PC-9 (cell line): ENCODE results near the gene AKR1E2. TPM values are rescaled to one million over a fixed set of nuclear protein-coding genes. Genes with fewer than 3 reads are reported as not detected.

Source experiments
- BruUV-seq: library from RNA; stranded (reverse); fragments of 400-500 nt; replicated peaks from 2 replicates; lab custom pipeline; 2021; lab: Mats Ljungman, UMichigan
- CTCF ChIA-PET: fragments of 300-600 bp; sonication (Branson Sonifier 250); formaldehyde crosslinking; loops from one replicate; lab custom pipeline; 2022; ENCODE audit warnings: antibody characterized with exemption; lab: Charles Lee
- POLR2A ChIA-PET: fragments of 300-600 bp; sonication (Branson Sonifier 250); formaldehyde crosslinking; loops from one replicate; lab custom pipeline; 2022; ENCODE audit warnings: antibody characterized with exemption; ENCODE audit not compliant: unreplicated experiment; lab: Charles Lee
- DNase-seq, 2 experiments: peaks; one replicate each; pipeline versions ENCODE4 v3.0.0 to v3.0.0-alpha.2; 2015 to 2022; ENCODE audit warnings: mixed read lengths in 1 of 2
- H2AFZ ChIP-seq: fragments of 200-600 bp; sonication (generic); 2 replicates; pipeline ENCODE4 v1.8.1; 2017; ENCODE audit warnings: antibody characterized with exemption
- H3F3A ChIP-seq: fragments of 200-600 bp; sonication (generic); 2 replicates; pipeline ENCODE4 v1.8.1; 2017; ENCODE audit warnings: antibody characterized with exemption, mild to moderate bottlenecking, low read depth; ENCODE audit not compliant: insufficient read depth
- H3K27ac ChIP-seq: fragments of 200-600 bp; sonication (generic); 2 replicates; pipeline ENCODE4 v1.6.1; 2016; ENCODE audit warnings: mixed run types
- H3K27me3 ChIP-seq: fragments of 200-600 bp; sonication (generic); 2 replicates; pipeline ENCODE4 v1.6.1; 2016; ENCODE audit warnings: low read depth, mixed run types; ENCODE audit not compliant: insufficient read depth
- H3K36me3 ChIP-seq: fragments of 200-600 bp; sonication (generic); 2 replicates; pipeline ENCODE4 v1.6.1; 2016; ENCODE audit warnings: low read depth, mixed run types
- H3K4me1 ChIP-seq: fragments of 200-600 bp; sonication (generic); replicated peaks from 2 replicates; pipeline ENCODE4 v1.6.1; 2016; ENCODE audit warnings: mixed run types; ENCODE audit not compliant: insufficient read depth
- H3K4me2 ChIP-seq: fragments of 200-600 bp; sonication (generic); 2 replicates; pipeline ENCODE4 v1.6.1; 2017; ENCODE audit warnings: mixed run types
- H3K4me3 ChIP-seq: fragments of 200-600 bp; sonication (generic); 2 replicates; pipeline ENCODE4 v1.6.1; 2016; ENCODE audit warnings: mixed run types
- H3K79me2 ChIP-seq: fragments of 200-600 bp; sonication (generic); 2 replicates; pipeline ENCODE4 v1.6.1; 2017; ENCODE audit warnings: low read depth, mixed run types
- H3K9me2 ChIP-seq: fragments of 200-600 bp; sonication (generic); 2 replicates; pipeline ENCODE4 v1.8.1; 2017; ENCODE audit warnings: mild to moderate bottlenecking; ENCODE audit not compliant: insufficient read depth
- H3K9me3 ChIP-seq: fragments of 200-600 bp; sonication (generic); 2 replicates; pipeline ENCODE4 v1.8.1; 2016; ENCODE audit warnings: low read depth; ENCODE audit not compliant: insufficient read depth
- H4K20me1 ChIP-seq: fragments of 200-600 bp; sonication (generic); 2 replicates; pipeline ENCODE4 v1.8.1; 2017; ENCODE audit not compliant: insufficient read depth
- CTCF ChIP-seq: fragments of 200-600 bp; sonication (generic); conservative IDR thresholded peaks from 2 replicates; pipeline ENCODE4 v1.6.1; 2017; ENCODE audit warnings: mixed run types, antibody characterized with exemption, mild to moderate bottlenecking, moderate library complexity
- EZH2 ChIP-seq: fragments of 200-600 bp; sonication (generic); IDR thresholded peaks from 2 replicates; pipeline ENCODE4 v1.8.0; 2017; ENCODE audit warnings: antibody characterized with exemption, low read depth
- intact Hi-C: fragments of 100-400 bp; cut with micrococcal nuclease; formaldehyde crosslinking; loops from one replicate; pipeline ENCODE4 v1.10.0; 2022; ENCODE audit not compliant: unreplicated experiment
- total RNA-seq: library from RNA; stranded (reverse); gene quantifications from 2 replicates; pipeline ENCODE4 v1.2.3, GENCODE V29; 2021

Gene AKR1E2
- total RNA-seq, 1 experiment from 2014 or later, result 1.9 TPM

GRCh38 chr10:4849555-4850242, 23.7 kb downstream of the AKR1E2 start:
- ChIA-PET POLR2A (interaction anchor here (0.6 to 1.2 kb wide), 5 partner anchors 57 to 565 kb away, joined by 3 to 6 read pairs (median 5); no protein-coding TSS in a partner anchor), CTCF (interaction anchor here (0.8 to 2.3 kb wide), 10 partner anchors 35 to 583 kb away, joined by 3 to 21 read pairs (median 4); partner anchors contain the start of gene AKR1C1)
- Histone ChIP-seq H3K27ac (peak overlapping the region; percentile 88), H3K4me2 (peak overlapping the region; percentile 45; the same call in 1 of the 2 replicates), H3K4me1 (peaks cover 41% of the 10 kb centered on the region), H3K9me2 (no peaks in the 10 kb centered on the region), H3K4me3 (no peak overlapping the region), H2AFZ (peak overlapping the region; percentile 44), H3F3A (peaks cover 20% of the 10 kb centered on the region), H3K9me3 (0 out of 2 replicates have a peak, but pooled peaks cover 5% of the 10 kb centered on the region), H3K36me3 (no peaks in the 10 kb centered on the region), H3K79me2 (no peaks in the 10 kb centered on the region), H3K27me3 (no peaks in the 10 kb centered on the region), H4K20me1 (no peaks in the 10 kb centered on the region)
- TF ChIP-seq CTCF (peak; percentile 93), EZH2 (no peak)
- peak; percentile 81 to 91 for DNase-seq
- BruUV-seq, result no TSS peak
- intact Hi-C loops, result loop anchor here (1.0 to 5.0 kb wide), 9 partner anchors 92 to 698 kb away; no protein-coding TSS in a partner anchor

- Histone ChIP-seq H2AFZ (peak overlapping the region; percentile 36; the same call in 1 of the 2 replicates), H3K4me1 (peaks cover 41% of the 10 kb centered on the region), H3K27ac (peak overlapping the region; percentile 66), H3K4me3 (no peak overlapping the region), H3K27me3 (no peaks in the 10 kb centered on the region), H3K79me2 (no peaks in the 10 kb centered on the region), H3K9me2 (no peaks in the 10 kb centered on the region), H3K4me2 (0 out of 2 replicates have a peak overlapping the region, but pooled peaks have one; percentile 12), H4K20me1 (no peaks in the 10 kb centered on the region), H3K36me3 (no peaks in the 10 kb centered on the region), H3K9me3 (0 out of 2 replicates have a peak, but pooled peaks cover 5% of the 10 kb centered on the region), H3F3A (peaks cover 20% of the 10 kb centered on the region)
- TF ChIP-seq CTCF (no peak), EZH2 (no peak)
- no peak for DNase-seq
- CTCF ChIA-PET, result interaction anchor here (0.8 to 2.3 kb wide), 9 partner anchors 35 to 582 kb away, joined by 3 to 21 read pairs (median 5); partner anchors contain the start of gene AKR1C1
- no TSS peak for BruUV-seq
- POLR2A ChIA-PET, result interaction anchor here (1.2 kb wide), 1 partner anchor 131 kb away, joined by 6 read pairs; no protein-coding TSS in a partner anchor
- intact Hi-C loops, result no loop called here
Measured at GRCh38 chr10:4850397-4850796, 24.4 kb downstream of the AKR1E2 start.

- H3K4me2 ChIP-seq, result no peak overlapping the region
- no peaks in the 10 kb centered on the region for H3K27me3 ChIP-seq
- no peak for TF ChIP-seq EZH2
- TF ChIP-seq CTCF, result no peak
- DNase-seq, result no peak
- H2AFZ ChIP-seq, result no peak overlapping the region
- no peak overlapping the region for H3K27ac ChIP-seq
- intact Hi-C loops, result no loop called here
- H3K79me2 ChIP-seq, result no peaks in the 10 kb centered on the region
- ChIA-PET POLR2A (interaction anchor here (0.6 kb wide), 1 partner anchor 583 kb away, joined by 3 read pairs; no protein-coding TSS in a partner anchor), CTCF (interaction anchor here (0.5 to 1.5 kb wide), 2 partner anchors 114 to 582 kb away, joined by 3 to 9 read pairs; no protein-coding TSS in a partner anchor)
- H4K20me1 ChIP-seq, result no peaks in the 10 kb centered on the region
- no peak overlapping the region for H3K4me3 ChIP-seq
- 0 out of 2 replicates have a peak, but pooled peaks cover 5% of the 10 kb centered on the region for H3K9me3 ChIP-seq
- no TSS peak for BruUV-seq
- peaks cover 20% of the 10 kb centered on the region for H3F3A ChIP-seq
- no peaks in the 10 kb centered on the region for H3K36me3 ChIP-seq
- H3K4me1 ChIP-seq, result peaks cover 38% of the 10 kb centered on the region
- no peaks in the 10 kb centered on the region for H3K9me2 ChIP-seq
Measured at GRCh38 chr10:4851176-4851575, 25.2 kb downstream of the AKR1E2 start.
